GM12878 (cell line): ENCODE results near the gene ASCC2. TPM values are rescaled to one million over a fixed set of nuclear protein-coding genes. Genes with fewer than 3 reads are reported as not detected.

ENCODE experiments used
- ATAC-seq: fragments of 200-7000 bp; cut with Tn5 transposase; 3 replicates; pipeline ENCODE4 v1.9.1; 2020; ENCODE audit warnings: mild to moderate bottlenecking, moderate library complexity
- BruUV-seq: library from RNA; stranded (reverse); fragments of 400-500 nt; replicated peaks from 2 replicates; lab custom pipeline; 2021; lab: Mats Ljungman, UMichigan
- CTCF ChIA-PET: fragments of 300-600 bp; sonication (Branson Sonifier 250); formaldehyde crosslinking; extraction: SDS; loops from one replicate; lab custom pipeline; 2021; ENCODE audit warnings: inconsistent platforms; lab: Yijun Ruan, JAX
- POLR2A ChIA-PET: fragments of 350-600 bp; formaldehyde crosslinking; extraction: SDS; loops from one replicate; lab custom pipeline; 2021; ENCODE audit warnings: inconsistent platforms; lab: Charles Lee
- RAD21 ChIA-PET: fragments of 300-600 bp; sonication (Branson Sonifier 250); formaldehyde crosslinking; loops from one replicate; lab custom pipeline; 2023; ENCODE audit warnings: antibody characterized with exemption; ENCODE audit not compliant: unreplicated experiment; lab: Charles Lee
- SMC1A ChIA-PET: fragments of 300-600 bp; sonication (Branson Sonifier 250); formaldehyde crosslinking; loops from one replicate; lab custom pipeline; 2023; ENCODE audit not compliant: unreplicated experiment, uncharacterized antibody; lab: Charles Lee
- DNase-seq: peaks from one replicate; pipeline ENCODE4 v3.0.0-alpha.2; 2011; ENCODE audit warnings: low read depth, low spot score
- FAIRE-seq: peaks from 3 replicates; lab custom pipeline; 2011; peaks lifted over from hg19 to GRCh38; lab: Jason Lieb, UNC
- H2AFZ ChIP-seq: 2 replicates; pipeline ENCODE4 v1.6.0; 2011; ENCODE audit warnings: low read depth, low read length, control low read depth; ENCODE audit not compliant: control insufficient read depth
- H3K27ac ChIP-seq: 2 replicates; pipeline ENCODE4 v1.5.1; 2011; ENCODE audit warnings: control low read depth; ENCODE audit not compliant: control insufficient read depth, insufficient read depth
- H3K27me3 ChIP-seq, 2 experiments: replicated peaks in 1 of 2; 2 replicates each; pipeline versions ENCODE4 v1.6.0 to v1.6.1; 2011; ENCODE audit warnings: low read length in 1 of 2; ENCODE audit not compliant: control insufficient read depth in 2 of 2, insufficient read depth in 2 of 2
- H3K36me3 ChIP-seq, 2 experiments: 2 replicates each; pipeline ENCODE4 v1.5.1; 2011; ENCODE audit warnings: low read length in 1 of 2; ENCODE audit not compliant: control insufficient read depth in 2 of 2, insufficient read depth in 2 of 2
- H3K4me1 ChIP-seq: 2 replicates; pipeline ENCODE4 v1.6.1; 2011; ENCODE audit warnings: mild to moderate bottlenecking, low read length, moderate library complexity, mixed read lengths; ENCODE audit not compliant: control insufficient read depth, insufficient read depth
- H3K4me2 ChIP-seq: 2 replicates; pipeline ENCODE4 v1.6.0; 2011; ENCODE audit warnings: control low read depth; ENCODE audit not compliant: control insufficient read depth, insufficient read depth
- H3K4me3 ChIP-seq: fragments of 200-600 bp; sonication (generic); 2 replicates; pipeline ENCODE4 v1.5.1; 2016
- H3K79me2 ChIP-seq: 2 replicates; pipeline ENCODE4 v1.6.0; 2011; ENCODE audit warnings: low read length; ENCODE audit not compliant: control insufficient read depth, insufficient read depth
- H3K9ac ChIP-seq: 2 replicates; pipeline ENCODE4 v1.8.0; 2011; ENCODE audit warnings: low read length, control low read depth, mixed read lengths; ENCODE audit not compliant: control insufficient read depth, insufficient read depth
- H3K9me3 ChIP-seq: replicated peaks from 3 replicates; pipeline ENCODE4 v1.5.1; 2011; ENCODE audit warnings: mild to moderate bottlenecking, low read length; ENCODE audit not compliant: control insufficient read depth, insufficient read depth
- H4K20me1 ChIP-seq: 2 replicates; pipeline ENCODE4 v1.6.0; 2011; ENCODE audit not compliant: control insufficient read depth, insufficient read depth
- CTCF ChIP-seq, 3 experiments: IDR thresholded peaks in 2 of 3; conservative IDR thresholded peaks in 1 of 3; 2 replicates each; pipeline ENCODE4 v1.5.1; 2011; ENCODE audit warnings: low read depth in 3 of 3, low read length in 3 of 3, mild to moderate bottlenecking in 3 of 3, control low read depth in 2 of 3, moderate library complexity in 2 of 3, inconsistent platforms in 1 of 3, mixed read lengths in 1 of 3; ENCODE audit not compliant: control insufficient read depth in 2 of 3, insufficient read depth in 1 of 3; ENCODE audit errors: extremely low read depth in 1 of 3
- HDAC2 ChIP-seq: fragments of 200-600 bp; sonication (generic); IDR thresholded peaks from 2 replicates; pipeline ENCODE4 v1.6.1; 2017
- MYC ChIP-seq: IDR thresholded peaks from 2 replicates; pipeline ENCODE4 v1.6.1; 2011; ENCODE audit warnings: mild to moderate bottlenecking, low read length, moderate library complexity, inconsistent platforms; ENCODE audit not compliant: insufficient read depth, insufficient replicate concordance, insufficient read length, severe bottlenecking
- RAD21 ChIP-seq: IDR thresholded peaks from 2 replicates; pipeline ENCODE4 v1.6.1; 2011; ENCODE audit warnings: mild to moderate bottlenecking, low read depth, low read length, moderate library complexity; ENCODE audit not compliant: insufficient read depth
- WGBS: methylation state at CpG from one replicate; pipeline ENCODE4 v1.1.6; 2016; ENCODE audit warnings: low lambda C conversion rate; ENCODE audit not compliant: insufficient replicate concordance, insufficient coverage; ENCODE audit errors: missing lambda C conversion rate; 5-methylcytosine and 5-hydroxymethylcytosine counted together
- in situ Hi-C: fragments of 300-500 bp; cut with MboI; formaldehyde crosslinking; loops from 9 replicates; pipeline ENCODE4 v1.14.3; 2018; ENCODE audit warnings: mixed read lengths
- intact Hi-C: fragments of 100-400 bp; cut with micrococcal nuclease; formaldehyde crosslinking; loops from one replicate; pipeline ENCODE4 v1.14.2; 2022; ENCODE audit not compliant: unreplicated experiment
- polyA plus RNA-seq, 11 experiments: library from polyadenylated mRNA; depleted of rRNA in 4 of 11; unstranded in 6 of 11; stranded (reverse) in 5 of 11; fragments of >200 nt; fragmentation: Nextera tagmentation in 4 of 11; fragmentation: Illumina TruSeq in 1 of 11; extraction: Ambion mirVana in 4 of 11; extraction: Trizol in 1 of 11; gene quantifications; 1 replicate in 1 of 11; 2 replicates in 10 of 11; pipeline versions ENCODE4 v1.2.1 to v1.2.3, GENCODE V29; 2011 to 2016; ENCODE audit warnings: inconsistent platforms in 2 of 11, missing spikeins in 2 of 11, low read depth in 1 of 11
- total RNA-seq, 4 experiments: library from RNA; depleted of rRNA in 3 of 4; stranded (reverse); fragments of >200 nt in 3 of 4; fragmentation: Illumina TruSeq in 1 of 4; extraction: Trizol in 1 of 4; gene quantifications; 2 replicates each; pipeline versions ENCODE4 v1.2.1 to v1.2.3, GENCODE V29; 2013 to 2021

Gene ASCC2
- total and polyA plus RNA-seq, 10 of the 15 experiments (the other 5 are each of a cell fraction or from before 2014, with no cell fraction given), result 5.3 to 91.4 (median 56.5) TPM

GRCh38 chr22:29772170-29772641 is 65.9 kb downstream of the ASCC2 start:
- ChIA-PET SMC1A (interaction anchor here (0.6 to 1.5 kb wide), 2 partner anchors 10 to 159 kb away, joined by 4 read pairs; no protein-coding TSS in a partner anchor), POLR2A (no interaction called here), RAD21 (interaction anchor here (0.7 to 2.1 kb wide), 5 partner anchors 35 to 316 kb away, joined by 3 to 8 read pairs (median 5); no protein-coding TSS in a partner anchor), CTCF (interaction anchor here (0.6 to 3.2 kb wide), 6 partner anchors 10 to 297 kb away, joined by 3 to 14 read pairs (median 3); no protein-coding TSS in a partner anchor)
- FAIRE-seq, result no peak
- no TSS peak for BruUV-seq
- Histone ChIP-seq H3K9ac (no peak overlapping the region), H3K9me3 (no peaks in the 10 kb centered on the region; the same call in 2 of the 3 replicates), H3K36me3 (peaks cover 2 to 8% of the 10 kb centered on the region in 2 experiments), H3K27ac (no peak overlapping the region), H3K4me1 (no peaks in the 10 kb centered on the region), H3K79me2 (peaks cover 19% of the 10 kb centered on the region), H3K4me3 (no peak overlapping the region), H2AFZ (no peak overlapping the region), H3K27me3 (no peaks in the 10 kb centered on the region), H3K4me2 (no peak overlapping the region), H4K20me1 (no peaks in the 10 kb centered on the region)
- DNase-seq, result no peak
- 0 out of 3 replicates have a peak, but pooled peaks have one; percentile 19 for ATAC-seq
- intact Hi-C loops, result no loop called here
- in situ Hi-C loops, result no loop called here
- TF ChIP-seq RAD21 (0 out of 2 replicates have a peak, but pooled peaks have one; percentile 23), HDAC2 (no peak), CTCF (IDR thresholded peaks at IDR 0.05 in 2 of 3, conservative IDR thresholded peaks at IDR 0.05 in 1 of 3; ENCODE audit: control insufficient read depth in 2 of 3, extremely low read depth in 1 of 3, insufficient read depth in 1 of 3, low read depth in 3 of 3, low read length in 3 of 3) (peak; percentile 29 to 49 (median 39); a peak in 4 of 6 replicates), MYC (no peak)
- WGBS, result 48% methylated on average over 4 of the region's 5 CpGs
